Activated CD8-positive, alpha-beta memory T cell treated with anti-CD3 and anti-CD28 coated beads for 36 hours (primary cell): ENCODE data around the gene MANSC1. TPM values are rescaled to one million over a fixed set of nuclear protein-coding genes. Genes with fewer than 3 reads are reported as not detected.
"Not testable (repeated sequence)": the region's sequence is repeated elsewhere in the genome, so short reads cannot be mapped to it uniquely, and the experiment has no call there.

Experiments
- CTCF ChIA-PET: fragments of 350-600 bp; sonication (Branson Sonifier 250); formaldehyde crosslinking; loops from one replicate; lab custom pipeline; 2021; ENCODE audit warnings: antibody characterized with exemption; lab: Charles Lee
- POLR2A ChIA-PET: fragments of 350-600 bp; sonication (Branson Sonifier 250); formaldehyde crosslinking; loops from one replicate; lab custom pipeline; 2021; ENCODE audit warnings: antibody characterized with exemption; lab: Charles Lee
- total RNA-seq, 2 experiments: library from RNA; stranded (reverse); gene quantifications; one replicate each; pipeline ENCODE4 v1.2.3, GENCODE V29; 2021

The MANSC1 gene
- total RNA-seq, 2 experiments from 2014 or later, result 0.23 to 0.34 TPM

- CTCF ChIA-PET, result interaction anchor here (0.6 to 1.3 kb wide), 3 partner anchors 9 to 24 kb away, joined by 3 to 4 read pairs (median 4); no protein-coding TSS in a partner anchor
- POLR2A ChIA-PET, result no interaction called here
Measured at GRCh38 chr12:12336049-12336411, 14.0 kb downstream of the MANSC1 start.

- POLR2A ChIA-PET, result interaction anchor here (0.6 kb wide), 1 partner anchor 479 kb away, joined by 3 read pairs; the partner anchor contains the start of gene DDX47
- CTCF ChIA-PET, result interaction anchor here (0.6 to 1.8 kb wide), 7 partner anchors 8 to 777 kb away, joined by 3 to 5 read pairs (median 4); no protein-coding TSS in a partner anchor
Measured at GRCh38 chr12:12334367-12335040, 15.5 kb downstream of the MANSC1 start.

GRCh38 chr12:12333407-12334366 is 16.4 kb downstream of the MANSC1 start:
- ChIA-PET CTCF (interaction anchor here (0.6 to 1.8 kb wide), 5 partner anchors 9 to 296 kb away, joined by 3 to 5 read pairs (median 3); no protein-coding TSS in a partner anchor), POLR2A (no interaction called here)

DNA sequence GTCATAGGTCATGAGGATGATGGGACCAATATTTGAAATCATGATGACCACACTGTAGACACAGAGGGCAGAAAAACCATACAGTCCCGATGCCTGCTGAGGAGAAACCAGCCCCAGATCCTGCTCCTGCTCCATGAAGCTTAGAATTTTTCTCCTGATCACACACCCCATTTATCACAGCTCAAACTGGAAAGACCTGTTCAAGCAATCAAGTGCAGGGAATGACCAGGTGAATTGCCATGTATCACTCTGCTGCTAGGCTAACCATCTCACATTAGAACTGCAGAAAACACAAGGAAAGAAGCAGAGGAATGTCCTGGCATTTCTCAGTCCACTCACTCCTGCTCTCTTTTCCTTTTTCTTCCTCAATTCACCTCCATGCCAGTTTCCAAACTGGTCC is 18.1 kb downstream of the MANSC1 start:
- POLR2A ChIA-PET, result no interaction called here
- CTCF ChIA-PET, result interaction anchor here (0.6 kb wide), 1 partner anchor 832 kb away, joined by 4 read pairs; no protein-coding TSS in a partner anchor

DNA sequence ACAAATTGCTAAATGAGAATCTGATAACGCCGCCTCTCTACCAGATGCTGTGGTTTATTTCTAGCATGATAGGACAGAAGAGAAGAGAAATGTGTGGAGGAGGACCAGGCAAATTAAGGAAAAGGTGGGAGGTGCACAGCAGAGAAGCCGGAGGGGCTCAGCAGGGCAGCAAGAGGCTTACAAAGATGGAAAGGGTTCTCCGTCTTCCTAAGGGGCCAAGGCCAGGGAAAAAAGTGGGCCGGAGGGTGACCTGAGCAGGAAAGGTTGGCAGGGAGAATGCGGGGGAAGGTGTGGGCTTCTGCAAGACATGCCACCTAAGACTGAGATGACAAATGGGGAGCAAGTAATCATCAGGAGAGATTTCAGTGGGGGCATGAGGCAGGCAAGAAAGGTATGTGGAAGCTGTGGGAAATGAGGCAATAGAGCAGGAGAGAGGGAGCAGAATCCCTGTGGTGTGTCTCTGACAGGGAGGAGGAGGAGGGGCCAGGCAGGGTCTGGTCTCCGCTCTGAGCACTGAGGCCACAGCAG is 18.7 kb downstream of the MANSC1 start:
- POLR2A ChIA-PET, result no interaction called here
- CTCF ChIA-PET, result no interaction called here

GRCh38 chr12:12327802-12328201 is 22.2 kb downstream of the MANSC1 start:
- ChIA-PET CTCF (interaction anchor here (0.6 to 1.8 kb wide), 9 partner anchors 9 to 621 kb away, joined by 3 to 6 read pairs (median 4); partner anchors contain the start of gene MANSC1), POLR2A (interaction anchor here (0.6 kb wide), 1 partner anchor 262 kb away, joined by 5 read pairs; no protein-coding TSS in a partner anchor)

- ChIA-PET POLR2A (no interaction called here), CTCF (interaction anchor here (1.4 to 1.5 kb wide), 2 partner anchors 10 to 12 kb away, joined by 3 to 4 read pairs; no protein-coding TSS in a partner anchor)
Measured at GRCh38 chr12:12326262-12326661, 23.8 kb downstream of the MANSC1 start.

GRCh38 chr12:12323591-12323990 is 26.5 kb downstream of the MANSC1 start:
- ChIA-PET CTCF (no interaction called here), POLR2A (no interaction called here)

DNA sequence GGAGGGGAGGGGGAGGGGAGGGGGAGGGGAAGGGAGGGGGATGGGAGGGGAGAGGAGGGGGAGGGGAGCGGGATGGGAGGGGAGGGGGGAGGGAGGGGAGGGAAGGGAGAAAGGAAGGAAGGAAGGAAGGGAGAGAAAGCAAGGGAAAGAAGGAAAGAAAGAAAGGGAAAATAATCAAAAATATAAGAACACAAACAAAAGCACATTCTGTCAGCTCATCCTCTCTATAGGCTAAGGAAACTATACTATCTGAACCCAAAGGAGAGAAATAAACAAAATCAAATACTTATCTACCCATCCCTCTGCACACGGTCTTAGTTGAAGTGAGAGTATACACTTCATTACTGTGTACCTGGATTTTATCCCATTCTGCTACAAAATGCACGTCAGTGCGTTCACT is 26.9 kb downstream of the MANSC1 start:
- ChIA-PET CTCF (no interaction called here), POLR2A (no interaction called here)

DNA sequence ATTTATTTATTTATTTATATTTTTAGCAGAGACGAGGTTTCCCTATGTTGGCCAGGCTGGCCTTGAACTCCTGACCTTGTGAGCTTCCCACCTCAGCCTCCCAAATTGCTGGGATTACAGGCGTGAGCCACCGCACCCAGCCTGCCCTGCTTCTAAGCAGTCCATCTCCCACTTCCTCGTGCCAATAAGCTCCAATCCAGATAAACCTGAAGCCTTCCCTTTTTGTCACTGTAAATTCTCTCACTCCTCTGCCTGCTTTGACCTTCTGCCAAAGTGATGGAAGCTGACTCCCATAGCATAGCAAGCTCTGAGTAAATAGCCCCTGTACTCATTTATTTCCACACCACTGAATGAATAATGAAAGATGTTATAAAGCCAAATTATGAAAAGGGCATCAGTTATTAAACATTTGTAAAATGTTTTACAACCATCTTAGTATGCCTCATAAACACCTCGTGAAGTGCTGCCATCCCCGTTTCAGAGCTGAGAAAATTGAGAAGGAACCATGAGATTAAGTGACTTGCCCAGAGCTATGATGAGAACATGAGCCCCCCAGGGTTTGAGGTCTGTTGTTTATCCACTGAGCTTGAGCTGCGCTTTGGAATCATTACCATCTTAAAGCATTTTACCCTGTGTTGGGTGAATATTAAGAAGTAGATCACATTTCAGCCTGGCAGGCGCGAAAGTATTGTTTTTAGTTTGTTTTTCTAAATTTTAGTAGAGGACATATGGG is 30.4 kb downstream of the MANSC1 start:
- ChIA-PET POLR2A (no interaction called here), CTCF (no interaction called here)

DNA sequence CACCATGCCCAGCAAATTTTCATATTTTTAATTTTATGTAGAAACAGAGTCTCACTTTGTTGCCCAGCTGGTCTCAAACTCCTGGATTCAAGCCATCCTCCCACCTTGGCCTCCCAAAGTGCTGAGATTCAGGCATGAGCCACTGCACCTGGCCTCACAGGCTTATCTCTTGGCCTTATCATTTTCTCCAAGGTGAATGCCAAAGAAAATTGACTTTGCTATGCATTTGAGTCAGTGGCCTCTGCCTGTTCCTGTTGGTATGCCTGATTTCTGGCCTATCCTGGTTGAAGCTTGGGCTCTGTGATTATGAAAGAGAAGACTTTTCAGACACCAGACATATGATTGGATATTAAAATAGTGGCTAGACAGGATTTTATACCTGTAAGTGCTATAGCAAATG is 34.2 kb downstream of the MANSC1 start:
- ChIA-PET POLR2A (no interaction called here), CTCF (no interaction called here)

- CTCF ChIA-PET, POLR2A ChIA-PET: not testable (repeated sequence)
Measured at GRCh38 chr12:12310695-12311094, 39.3 kb downstream of the MANSC1 start.

DNA sequence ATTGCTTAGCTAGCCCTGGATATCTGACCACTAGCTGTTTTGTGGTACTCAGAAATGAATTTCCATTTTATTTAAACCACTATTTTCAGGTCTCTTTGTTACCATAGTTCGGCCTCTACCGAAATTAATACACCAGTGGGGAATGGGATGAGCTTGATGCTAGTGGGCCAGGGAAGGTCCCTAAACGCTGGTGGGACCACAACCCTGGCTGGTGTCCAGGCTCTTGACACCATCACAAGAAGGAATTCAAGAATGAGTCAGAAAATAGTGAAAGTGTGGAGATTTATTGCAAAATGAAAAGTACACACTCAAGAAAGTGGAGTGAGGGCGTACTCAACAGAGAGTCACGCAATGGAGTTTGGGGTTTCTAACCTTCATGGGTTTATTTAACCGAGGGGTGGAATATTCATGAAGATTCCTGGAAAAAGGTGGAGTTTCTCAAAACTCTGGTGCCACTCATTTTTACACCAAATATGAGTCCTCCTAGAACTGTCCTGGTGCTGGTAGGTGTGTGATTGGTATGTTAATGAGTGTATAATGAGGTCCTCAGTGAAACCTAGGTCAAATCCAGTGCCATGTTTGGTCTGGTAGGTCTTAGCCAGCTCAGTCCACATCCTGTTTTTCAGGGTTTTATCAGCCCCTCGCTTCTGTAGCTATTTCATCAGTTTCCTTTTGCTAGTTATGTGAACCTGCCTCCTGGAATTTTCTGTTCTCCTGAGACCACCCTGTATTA is 44.3 kb downstream of the MANSC1 start:
- CTCF ChIA-PET, result no interaction called here
- POLR2A ChIA-PET, result no interaction called here

GRCh38 chr12:12302976-12303375 is 47.1 kb downstream of the MANSC1 start:
- ChIA-PET CTCF (no interaction called here), POLR2A (no interaction called here)

- ChIA-PET CTCF (no interaction called here), POLR2A (no interaction called here)
Measured at GRCh38 chr12:12301122-12301521, 48.9 kb downstream of the MANSC1 start.

- CTCF ChIA-PET, result interaction anchor here (0.6 kb wide), 1 partner anchor 39 kb away, joined by 3 read pairs; no protein-coding TSS in a partner anchor
- POLR2A ChIA-PET, result no interaction called here
Measured at GRCh38 chr12:12297201-12297830, 52.7 kb downstream of the MANSC1 start.

DNA sequence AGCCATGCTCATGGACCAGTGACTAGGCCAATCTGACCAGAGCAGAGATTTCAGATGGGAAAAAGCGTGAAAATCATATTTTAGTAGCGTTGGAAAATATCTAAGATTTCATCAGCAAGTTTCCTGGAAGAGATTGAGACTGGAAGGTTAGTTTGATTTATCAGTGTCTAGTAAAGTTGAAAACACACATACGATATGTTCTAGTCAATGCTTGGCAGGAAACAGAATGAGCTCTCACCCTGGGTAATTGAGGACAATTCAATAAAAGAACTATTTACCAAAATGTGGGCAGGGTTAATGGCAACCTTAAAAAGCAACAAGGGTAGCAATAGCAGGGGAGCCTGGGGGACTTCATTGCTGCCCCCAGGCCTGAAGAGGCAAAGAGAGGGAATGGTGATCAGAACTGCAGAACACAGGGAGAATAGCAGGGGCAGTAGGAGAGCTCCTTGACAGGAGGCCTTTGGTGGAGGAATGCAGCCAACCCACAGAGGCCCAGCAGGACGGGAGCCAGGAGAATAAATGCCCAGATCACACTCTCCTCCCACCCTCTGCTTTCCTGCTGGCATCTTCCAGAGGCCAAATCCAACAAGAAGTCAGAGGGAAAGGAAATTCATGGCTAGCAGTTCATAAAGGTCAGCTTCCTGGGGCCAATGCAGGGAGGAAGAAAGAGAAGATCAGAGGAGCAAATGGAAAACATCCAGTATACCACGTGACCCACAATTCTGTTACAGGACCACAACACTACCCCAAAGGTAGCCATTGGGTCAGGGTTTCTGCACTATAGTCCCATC is 55.6 kb downstream of the MANSC1 start:
- ChIA-PET CTCF (no interaction called here), POLR2A (interaction anchor here (0.6 kb wide), 1 partner anchor 514 kb away, joined by 3 read pairs; no protein-coding TSS in a partner anchor)
